ENCODE results near the gene APBA2. TPM values are rescaled to one million over a fixed set of nuclear protein-coding genes. Genes with fewer than 3 reads are reported as not detected.

Gene APBA2
- total RNA-seq, 1 experiment from 2014 or later = 11.2 TPM

GRCh38 chr15:28921919-28922706 lies 36.3 kb downstream of the APBA2 start:
- H3K4me1 Mint-ChIP-seq = peaks cover 12% of the 10 kb centered on the region
- peak; percentile 65 for ATAC-seq
- POLR2A ChIA-PET = no interaction called here
- TF ChIP-seq NR2C2 (CRISPR knock-in tag; IDR thresholded peaks at IDR 0.05) (no peak), FOXJ3 (CRISPR knock-in tag; IDR thresholded peaks at IDR 0.05; ENCODE audit: borderline replicate concordance) (no peak), ZNF317 (CRISPR knock-in tag; IDR thresholded peaks at IDR 0.05; ENCODE audit: borderline replicate concordance, low read depth) (no peak), CTCF (IDR thresholded peaks at IDR 0.05) (peak; percentile 20; the same call in 1 of the 2 replicates)
- DNase-seq (ENCODE audit: low spot score) = peak; percentile 71
- 0 out of 2 replicates have a peak, but pooled peaks cover 2% of the 10 kb centered on the region for H3K36me3 Mint-ChIP-seq
- no peak overlapping the region for H3K4me3 Mint-ChIP-seq
- H3K27ac Mint-ChIP-seq = no peak overlapping the region; the same call in 1 of the 2 replicates
- H3K9me3 Mint-ChIP-seq = no peaks in the 10 kb centered on the region
- H3K27me3 Mint-ChIP-seq (ENCODE audit: low read depth) = no peaks in the 10 kb centered on the region
- CTCF ChIA-PET = interaction anchor here (0.6 to 5.6 kb wide), 18 partner anchors 8 to 194 kb away, joined by 3 to 44 read pairs (median 4); no protein-coding TSS in a partner anchor

GRCh38 chr15:28922707-28923012 lies 36.9 kb downstream of the APBA2 start:
- Mint-ChIP-seq H3K4me3 (no peak overlapping the region), H3K4me1 (peaks cover 9% of the 10 kb centered on the region), H3K27ac (no peak overlapping the region; the same call in 1 of the 2 replicates), H3K36me3 (0 out of 2 replicates have a peak, but pooled peaks cover 2% of the 10 kb centered on the region), H3K9me3 (no peaks in the 10 kb centered on the region), H3K27me3 (ENCODE audit: low read depth) (no peaks in the 10 kb centered on the region)
- TF ChIP-seq JUN (CRISPR knock-in tag; IDR thresholded peaks at IDR 0.05) (no peak), USF2 (CRISPR knock-in tag; IDR thresholded peaks at IDR 0.05) (no peak), FOXP1 (CRISPR knock-in tag; IDR thresholded peaks at IDR 0.05; ENCODE audit: borderline replicate concordance) (no peak), ZNF219 (CRISPR knock-in tag; IDR thresholded peaks at IDR 0.05; ENCODE audit: borderline replicate concordance) (no peak), HMGXB4 (CRISPR knock-in tag; IDR thresholded peaks at IDR 0.05) (no peak), ZNF121 (CRISPR knock-in tag; IDR thresholded peaks at IDR 0.05) (no peak), TCF7 (CRISPR knock-in tag; IDR thresholded peaks at IDR 0.05; ENCODE audit: low read depth) (no peak), NR1H2 (CRISPR knock-in tag; IDR thresholded peaks at IDR 0.05) (no peak), ATF3 (CRISPR knock-in tag; conservative IDR thresholded peaks at IDR 0.05) (no peak), CREM (CRISPR knock-in tag; IDR thresholded peaks at IDR 0.05) (no peak), STAT6 (CRISPR knock-in tag; conservative IDR thresholded peaks at IDR 0.05; ENCODE audit: low read depth) (no peak), NFE2L1 (CRISPR knock-in tag; IDR thresholded peaks at IDR 0.05) (no peak), ZBTB21 (CRISPR knock-in tag; IDR thresholded peaks at IDR 0.05; ENCODE audit: borderline replicate concordance) (no peak), TP53 (CRISPR knock-in tag; IDR thresholded peaks at IDR 0.05) (no peak)
- ChIA-PET POLR2A (no interaction called here), CTCF (interaction anchor here (1.0 to 5.6 kb wide), 10 partner anchors 10 to 180 kb away, joined by 3 to 44 read pairs (median 4); no protein-coding TSS in a partner anchor)
- DNase-seq (ENCODE audit: low spot score) (no peak), ATAC-seq (no peak)
